SHP77 (cell line): ENCODE measurements around the gene AMIGO2.

ENCODE experiments used
- DNase-seq, 2 experiments: peaks; one replicate each; lab custom pipeline; 2025; lab: John Stamatoyannopoulos, UW

AMIGO2 gene

GRCh38 chr12:47033081-47033480 lies 46.7 kb downstream of the AMIGO2 start:
- DNase-seq, result peak in 1 of 2 experiments; percentile 33

- peak; percentile 52 to 62 for DNase-seq
Observed at GRCh38 chr12:47032644-47033043, 47.1 kb downstream of the AMIGO2 start.

GRCh38 chr12:47029903-47030302 lies 49.9 kb downstream of the AMIGO2 start:
- DNase-seq, result no peak

GRCh38 chr12:47028981-47029708 lies 50.6 kb downstream of the AMIGO2 start:
- DNase-seq, result no peak

- no peak for DNase-seq
Observed at GRCh38 chr12:47028186-47028585, 51.6 kb downstream of the AMIGO2 start.
